ENCODE measurements around the gene SLC6A9.
A peak's percentile ranks its signal among the peaks of the same experiment; 100 is the strongest.

SLC6A9 gene

DNA sequence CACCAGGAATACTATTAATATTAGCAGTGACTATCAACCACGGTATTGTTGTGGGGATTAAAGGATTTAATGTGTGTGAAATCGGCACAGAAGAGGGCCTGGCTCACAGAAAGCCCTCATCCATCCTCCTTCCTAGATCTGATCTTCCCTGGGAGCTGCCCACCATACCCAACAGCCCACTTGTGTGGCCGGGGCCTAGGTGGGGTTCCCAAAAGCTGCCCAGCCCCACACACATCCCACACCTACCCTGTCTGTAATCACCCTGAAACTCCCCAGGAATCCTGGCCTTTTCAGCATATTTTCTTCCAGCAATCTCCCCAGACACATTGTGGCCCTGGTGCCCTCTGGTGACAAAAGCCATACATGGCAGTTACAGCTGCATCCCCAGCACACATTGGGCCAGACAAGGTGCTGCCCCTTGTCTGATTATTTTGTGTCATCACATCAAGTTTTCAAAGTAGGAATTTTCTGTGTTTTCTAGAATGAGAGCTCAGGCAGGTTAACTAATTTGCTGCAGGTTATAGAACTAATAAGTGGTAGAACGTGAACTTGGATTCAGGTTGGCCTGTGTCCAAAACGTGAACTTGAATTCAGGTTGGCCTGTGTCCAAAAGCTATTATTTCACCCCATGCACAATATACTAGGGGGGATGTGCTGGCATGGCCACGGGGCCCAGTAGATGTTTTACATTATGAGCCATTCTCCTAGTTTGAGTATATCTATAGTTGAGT lies 5.3 kb upstream of the SLC6A9 start:
- Histone ChIP-seq H3K9me3 (ENCODE audit: insufficient read depth, low read length) (no peaks in the 10 kb centered on the region), H3K9ac (ENCODE audit: low read length) (no peak overlapping the region), H3K36me3 (ENCODE audit: low read length) (no peaks in the 10 kb centered on the region), H3K4me2 (ENCODE audit: low read depth, low read length, poor library complexity, severe bottlenecking) (no peak overlapping the region), H3K79me2 (ENCODE audit: insufficient read depth, low read length) (no peaks in the 10 kb centered on the region), H3K27me3 (ENCODE audit: low read length) (no peaks in the 10 kb centered on the region), H3K27ac (ENCODE audit: low read depth, low read length) (no peak overlapping the region), H3K4me3 (ENCODE audit: insufficient read depth, low read length, poor library complexity, severe bottlenecking) (no peak overlapping the region), H3K9me2 (replicated peaks; ENCODE audit: insufficient read depth, low read length) (no peaks in the 10 kb centered on the region), H4K20me1 (ENCODE audit: low read depth, low read length) (no peaks in the 10 kb centered on the region), H3F3A (ENCODE audit: insufficient read depth) (0 out of 2 replicates have a peak, but pooled peaks cover 4% of the 10 kb centered on the region), H2AFZ (ENCODE audit: low read depth, low read length, severe bottlenecking) (no peak overlapping the region)
- TF ChIP-seq, protein P1, sequence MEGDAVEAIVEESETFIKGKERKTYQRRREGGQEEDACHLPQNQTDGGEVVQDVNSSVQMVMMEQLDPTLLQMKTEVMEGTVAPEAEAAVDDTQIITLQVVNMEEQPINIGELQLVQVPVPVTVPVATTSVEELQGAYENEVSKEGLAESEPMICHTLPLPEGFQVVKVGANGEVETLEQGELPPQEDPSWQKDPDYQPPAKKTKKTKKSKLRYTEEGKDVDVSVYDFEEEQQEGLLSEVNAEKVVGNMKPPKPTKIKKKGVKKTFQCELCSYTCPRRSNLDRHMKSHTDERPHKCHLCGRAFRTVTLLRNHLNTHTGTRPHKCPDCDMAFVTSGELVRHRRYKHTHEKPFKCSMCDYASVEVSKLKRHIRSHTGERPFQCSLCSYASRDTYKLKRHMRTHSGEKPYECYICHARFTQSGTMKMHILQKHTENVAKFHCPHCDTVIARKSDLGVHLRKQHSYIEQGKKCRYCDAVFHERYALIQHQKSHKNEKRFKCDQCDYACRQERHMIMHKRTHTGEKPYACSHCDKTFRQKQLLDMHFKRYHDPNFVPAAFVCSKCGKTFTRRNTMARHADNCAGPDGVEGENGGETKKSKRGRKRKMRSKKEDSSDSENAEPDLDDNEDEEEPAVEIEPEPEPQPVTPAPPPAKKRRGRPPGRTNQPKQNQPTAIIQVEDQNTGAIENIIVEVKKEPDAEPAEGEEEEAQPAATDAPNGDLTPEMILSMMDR (IDR thresholded peaks at IDR 0.05; ENCODE audit: insufficient read depth, low read length, poor library complexity, severe bottlenecking): peak; percentile 79
- TF ChIP-seq EZH2phosphoT487 (conservative IDR thresholded peaks at IDR 0.05; ENCODE audit: low read length): no peak

DNA sequence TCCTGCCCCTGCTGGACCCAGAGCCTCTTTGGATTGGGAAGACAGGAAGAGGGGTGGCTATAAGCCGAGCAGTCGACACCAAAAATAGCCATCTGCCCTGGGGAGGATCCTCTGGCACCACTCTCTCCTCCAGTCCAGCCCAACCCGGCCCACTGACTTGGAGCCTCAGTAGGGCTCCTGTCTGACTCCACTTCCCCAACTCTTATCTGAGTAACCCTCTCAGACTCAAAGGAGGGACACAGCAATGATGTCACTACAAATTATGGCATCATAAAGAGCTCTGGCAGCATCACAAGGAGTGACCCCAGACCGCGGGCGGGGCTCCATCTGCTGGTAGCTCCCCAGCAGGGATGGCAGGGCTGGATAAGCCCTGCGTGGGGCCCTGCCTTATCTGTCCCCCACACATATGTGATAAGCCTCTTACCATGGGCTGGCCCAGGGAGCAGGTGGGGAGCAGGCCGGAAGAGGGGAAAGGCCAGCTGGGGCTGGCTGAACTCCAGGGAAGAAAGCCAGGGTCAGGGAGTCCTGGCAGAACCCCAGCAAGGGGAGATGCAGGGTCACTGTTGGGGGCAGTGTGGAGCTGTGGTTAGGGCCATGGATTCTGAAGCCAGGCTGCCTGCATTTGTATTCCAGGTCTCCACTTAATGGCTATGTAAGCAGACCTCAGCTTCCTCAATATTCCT lies 4.6 kb upstream of the SLC6A9 start:
- Histone ChIP-seq H3K27me3 (ENCODE audit: low read length) (no peaks in the 10 kb centered on the region), H3K4me3 (ENCODE audit: insufficient read depth, low read length, poor library complexity, severe bottlenecking) (no peak overlapping the region), H2AFZ (ENCODE audit: low read depth, low read length, severe bottlenecking) (no peak overlapping the region), H3K9me3 (ENCODE audit: insufficient read depth, low read length) (no peaks in the 10 kb centered on the region), H3K9ac (ENCODE audit: low read length) (no peak overlapping the region), H3K27ac (ENCODE audit: low read depth, low read length) (no peak overlapping the region), H4K20me1 (ENCODE audit: low read depth, low read length) (no peaks in the 10 kb centered on the region), H3F3A (ENCODE audit: insufficient read depth) (0 out of 2 replicates have a peak, but pooled peaks cover 4% of the 10 kb centered on the region), H3K9me2 (replicated peaks; ENCODE audit: insufficient read depth, low read length) (no peaks in the 10 kb centered on the region), H3K79me2 (ENCODE audit: insufficient read depth, low read length) (no peaks in the 10 kb centered on the region), H3K4me2 (ENCODE audit: low read depth, low read length, poor library complexity, severe bottlenecking) (no peak overlapping the region), H3K36me3 (ENCODE audit: low read length) (no peaks in the 10 kb centered on the region)
- no peak for TF ChIP-seq EZH2phosphoT487 (conservative IDR thresholded peaks at IDR 0.05; ENCODE audit: low read length)
- TF ChIP-seq, protein P1 (IDR thresholded peaks at IDR 0.05; ENCODE audit: insufficient read depth, low read length, poor library complexity, severe bottlenecking): no peak

DNA sequence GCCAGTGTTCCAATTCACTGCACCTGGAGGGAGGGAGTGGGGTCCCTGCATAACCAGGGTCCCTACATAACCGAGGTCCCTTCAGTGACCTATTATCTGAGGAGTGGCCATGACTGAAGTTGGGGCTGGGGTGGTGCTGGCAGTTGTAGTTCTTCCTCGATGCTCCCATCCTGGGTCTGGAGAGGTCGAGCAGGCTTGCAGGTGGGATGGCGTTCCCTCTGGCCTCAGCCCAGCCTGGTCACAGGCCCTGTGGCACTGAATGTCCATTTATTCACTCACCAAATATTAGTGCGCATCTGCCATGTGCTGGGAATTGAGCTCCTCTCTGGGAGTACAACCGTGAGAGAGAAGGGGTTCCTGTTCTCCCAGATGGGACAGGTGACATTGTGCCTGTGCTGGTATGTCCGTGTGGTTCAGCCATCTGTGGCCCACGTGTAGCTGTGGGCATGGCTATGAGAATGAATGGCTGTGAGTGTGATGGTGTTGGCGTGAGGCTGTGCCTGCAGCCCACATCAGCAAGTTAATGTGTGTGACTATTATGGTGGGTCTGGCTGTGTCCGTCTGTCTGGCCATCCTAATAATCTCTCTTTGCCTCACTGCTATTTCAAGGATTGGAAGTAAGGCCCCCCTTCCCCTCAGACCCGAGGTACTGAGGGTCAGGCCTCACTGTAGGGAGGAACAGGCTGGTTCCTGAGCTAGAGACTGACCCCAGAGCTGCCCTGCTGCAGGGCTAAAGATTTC lies 3.9 kb upstream of the SLC6A9 start:
- no peak overlapping the region for H3K4me2 ChIP-seq (ENCODE audit: low read depth, low read length, poor library complexity, severe bottlenecking)
- no peak overlapping the region for H3K27ac ChIP-seq (ENCODE audit: low read depth, low read length)
- H3K9me3 ChIP-seq (ENCODE audit: insufficient read depth, low read length): no peaks in the 10 kb centered on the region
- H4K20me1 ChIP-seq (ENCODE audit: low read depth, low read length): no peaks in the 10 kb centered on the region
- no peak overlapping the region for H2AFZ ChIP-seq (ENCODE audit: low read depth, low read length, severe bottlenecking)
- H3K9ac ChIP-seq (ENCODE audit: low read length): no peak overlapping the region
- TF ChIP-seq, protein P1 (IDR thresholded peaks at IDR 0.05; ENCODE audit: insufficient read depth, low read length, poor library complexity, severe bottlenecking): no peak
- no peak for TF ChIP-seq EZH2phosphoT487 (conservative IDR thresholded peaks at IDR 0.05; ENCODE audit: low read length)
- no peaks in the 10 kb centered on the region for H3K79me2 ChIP-seq (ENCODE audit: insufficient read depth, low read length)
- no peak overlapping the region for H3K4me3 ChIP-seq (ENCODE audit: insufficient read depth, low read length, poor library complexity, severe bottlenecking)
- H3K9me2 ChIP-seq (replicated peaks; ENCODE audit: insufficient read depth, low read length): no peaks in the 10 kb centered on the region
- no peaks in the 10 kb centered on the region for H3K36me3 ChIP-seq (ENCODE audit: low read length)
- no peaks in the 10 kb centered on the region for H3K27me3 ChIP-seq (ENCODE audit: low read length)
- 0 out of 2 replicates have a peak, but pooled peaks cover 4% of the 10 kb centered on the region for H3F3A ChIP-seq (ENCODE audit: insufficient read depth)

Data from SU-DHL-6 (cell line).